ENCODE results near the gene DGLUCY.

GRCh38 chr14:91232603-91233002 lies 118.7 kb downstream of the DGLUCY start:
- TF ChIP-seq CTCF (IDR thresholded peaks at IDR 0.05; ENCODE audit: poor library complexity) (no peak), EZH2 (IDR thresholded peaks at IDR 0.05; ENCODE audit: borderline replicate concordance) (no peak), EZH2phosphoT487 (IDR thresholded peaks at IDR 0.05; ENCODE audit: low read depth, severe bottlenecking, unreplicated experiment) (no peak)
